Measurements from ENCODE around the gene KCNJ10.
"Not testable (repeated sequence)": the region's sequence is repeated elsewhere in the genome, so short reads cannot be mapped to it uniquely, and the experiment has no call there.

Gene KCNJ10

GRCh38 chr1:160069460-160070231 lies at the start of gene KCNJ10:
Gene KCNJ10, minus strand, starts transcription at chr1:160070160. Its CDS starts 27,628 bp downstream, at chr1:160042532.
- no peak for DNase-seq (ENCODE audit: low read depth)

DNA sequence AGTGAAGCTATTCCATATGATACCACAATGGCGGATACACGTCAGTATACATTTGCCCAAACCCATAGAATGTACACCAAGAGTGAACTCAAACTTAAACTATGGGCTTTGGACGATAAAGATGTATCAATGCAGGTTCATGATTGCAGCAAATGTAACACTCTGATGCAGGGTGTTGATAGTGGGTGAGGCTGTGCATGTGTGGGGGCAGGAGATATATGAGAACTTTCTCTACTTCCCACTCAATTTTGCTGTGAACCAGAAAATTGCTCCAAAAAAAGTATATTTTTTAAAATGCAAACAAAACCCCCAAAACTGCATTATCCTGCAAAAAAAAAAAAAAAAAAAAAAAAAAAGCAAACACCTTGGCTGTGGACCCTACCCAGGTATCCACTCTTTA lies 49.0 kb upstream of the KCNJ10 start:
- no peak for DNase-seq (ENCODE audit: low read depth)

DNA sequence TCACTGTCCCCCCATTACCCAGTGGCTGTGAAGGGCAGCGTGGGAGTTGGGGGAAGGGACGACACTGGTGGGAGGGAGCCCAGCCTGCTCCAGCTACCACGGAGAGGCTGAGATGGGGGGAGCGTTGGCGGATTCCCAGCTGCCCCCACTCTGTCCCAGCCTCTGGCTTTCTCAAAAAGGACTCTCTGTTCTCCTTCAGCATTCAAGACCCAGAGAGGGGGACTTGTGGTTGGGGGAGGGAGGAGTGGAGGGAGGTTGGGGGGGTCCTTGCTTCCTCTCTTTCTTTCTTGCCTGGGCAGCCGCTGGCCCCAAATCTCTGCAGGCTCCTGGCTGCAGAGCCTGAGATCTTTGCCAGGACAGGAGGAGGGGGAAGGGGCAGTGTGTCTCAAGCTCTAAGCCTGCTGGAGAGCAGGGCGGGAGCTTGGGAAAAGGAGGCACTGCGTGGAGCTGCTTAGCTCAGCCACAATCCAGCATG lies 47.8 kb upstream of the KCNJ10 start:
- no peak for DNase-seq (ENCODE audit: low read depth)

DNA sequence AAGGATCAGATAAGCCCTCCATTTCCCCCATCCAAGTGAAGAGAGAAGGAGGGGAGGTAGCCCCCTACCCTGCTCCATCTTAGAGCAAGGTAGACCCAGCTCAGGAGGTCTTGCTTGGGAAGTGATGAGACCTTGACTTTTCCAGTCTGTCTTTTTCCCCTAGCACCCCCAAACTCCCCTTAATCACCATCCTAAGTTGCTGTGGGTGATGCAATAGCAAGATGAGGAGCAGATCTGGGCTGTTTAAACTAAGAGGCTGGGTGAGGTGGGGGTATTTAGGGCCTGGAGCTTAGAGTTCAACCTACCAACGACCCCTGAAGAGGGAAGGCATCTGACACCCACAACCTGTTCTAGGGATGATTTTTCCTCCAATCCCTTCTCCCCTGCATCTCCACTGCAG lies 47.3 kb upstream of the KCNJ10 start:
- no peak for DNase-seq (ENCODE audit: low read depth)

DNA sequence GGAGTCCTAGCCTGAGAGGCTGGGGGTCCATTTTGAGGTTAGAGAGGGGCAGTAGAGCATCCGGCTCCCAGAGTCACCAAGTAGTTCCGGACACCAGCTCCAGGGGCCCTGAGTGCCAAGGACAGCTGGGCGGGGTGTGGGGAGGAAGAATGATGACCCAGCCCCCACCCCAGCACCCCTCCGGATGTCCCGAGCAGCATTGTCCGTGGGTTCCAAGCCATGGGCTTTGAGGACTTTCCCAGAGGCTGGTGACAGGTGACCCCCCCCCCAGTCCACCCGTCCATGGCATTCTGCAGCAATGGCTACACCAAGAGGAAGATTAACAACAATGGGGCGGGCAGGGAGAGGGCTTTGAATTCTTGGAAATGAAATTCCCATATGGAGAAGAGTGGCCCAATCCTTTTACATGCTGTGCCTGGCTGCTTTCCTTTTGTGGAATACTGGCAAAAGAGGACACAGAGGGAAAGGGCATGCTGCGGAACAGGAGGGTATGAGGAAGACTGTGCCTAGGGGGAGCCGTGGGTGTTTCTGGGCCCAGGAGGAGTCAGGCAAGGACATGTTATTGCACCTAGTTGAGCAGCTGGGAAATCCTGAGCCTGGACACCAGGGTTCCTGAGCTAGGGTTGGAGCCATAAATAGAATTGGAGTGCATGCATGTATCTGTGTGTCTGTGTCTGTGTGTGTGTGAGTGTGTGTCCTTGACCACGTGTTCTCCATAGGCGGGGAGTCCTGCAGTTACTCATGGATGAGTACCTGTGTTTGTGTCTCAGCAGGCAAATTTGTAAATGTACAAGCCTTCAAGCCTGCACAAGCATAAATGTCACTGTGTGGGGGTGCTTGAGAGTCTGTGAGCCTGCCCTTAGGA lies 46.6 kb upstream of the KCNJ10 start:
- DNase-seq (ENCODE audit: low read depth): no peak

DNA sequence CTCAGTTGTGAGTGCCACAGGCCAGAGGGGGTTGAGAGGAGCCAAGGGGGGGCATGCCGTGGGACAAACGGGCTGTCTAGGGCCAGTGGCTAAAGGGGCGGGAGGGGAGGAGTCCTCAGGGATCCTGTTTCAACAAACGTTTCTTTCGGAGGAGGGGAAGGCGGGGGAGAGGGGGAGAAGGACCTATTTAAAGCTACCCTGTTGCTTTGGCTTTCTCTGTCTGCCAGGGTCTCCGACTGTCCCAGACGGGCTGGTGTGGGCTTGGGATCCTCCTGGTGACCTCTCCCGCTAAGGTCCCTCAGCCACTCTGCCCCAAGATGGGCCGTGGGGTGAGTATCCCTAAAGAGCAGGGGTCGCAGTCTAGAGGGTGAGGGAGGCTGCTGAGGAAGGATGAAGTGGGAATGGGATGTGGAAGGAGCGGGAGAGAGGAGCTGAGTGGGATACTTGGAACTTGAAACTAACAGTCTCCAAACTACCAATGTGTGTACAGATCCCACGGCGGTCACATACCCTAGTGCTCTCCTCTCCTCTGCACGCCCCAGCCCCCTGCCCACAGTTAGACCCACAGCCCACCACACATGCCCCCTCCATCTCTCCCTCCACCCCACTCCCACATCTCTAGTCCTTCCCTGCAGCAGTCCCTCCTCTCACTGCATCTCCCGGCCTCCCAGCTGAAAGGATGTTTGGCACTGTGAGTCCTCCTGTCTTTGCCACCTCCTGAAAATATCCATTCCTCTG lies 45.8 kb upstream of the KCNJ10 start, which contains the start of gene ATP1A2:
ATP1A2 (plus strand) TSS at position 215 of the 738 bp plus-strand sequence; CDS start at position 318, 103 bp downstream.
- DNase-seq (ENCODE audit: low read depth): no peak

DNA sequence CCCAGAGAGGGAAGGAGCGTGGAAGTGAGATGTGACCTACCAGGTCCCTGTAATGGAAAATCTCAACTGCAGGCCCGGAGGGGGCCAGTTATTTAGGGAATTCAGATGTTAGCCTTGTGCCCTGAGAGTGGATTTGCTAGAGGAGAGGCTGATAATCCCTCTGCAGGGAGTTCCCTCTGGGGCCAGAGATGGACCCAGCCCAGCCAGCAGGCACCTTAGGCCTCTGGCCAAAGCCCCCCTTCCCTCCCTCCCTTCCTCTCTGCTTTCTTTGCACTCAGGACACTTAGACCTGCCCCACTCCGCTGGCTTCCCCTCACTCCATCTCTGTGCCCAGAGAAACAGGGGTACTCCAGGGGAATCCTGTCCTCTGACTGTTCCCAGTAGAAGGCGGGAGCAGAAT lies 44.1 kb upstream of the KCNJ10 start:
- no peak for DNase-seq (ENCODE audit: low read depth)

- no peak for DNase-seq (ENCODE audit: low read depth)
These were observed 43.4 kb upstream of the KCNJ10 start for GRCh38 chr1:160113407-160113806.

GRCh38 chr1:160112357-160112756 lies 42.4 kb upstream of the KCNJ10 start:
- no peak for DNase-seq (ENCODE audit: low read depth)

- DNase-seq (ENCODE audit: low read depth): not testable (repeated sequence)
These were observed 41.5 kb upstream of the KCNJ10 start for GRCh38 chr1:160111462-160111861.

GRCh38 chr1:160109686-160110085 lies 39.7 kb upstream of the KCNJ10 start:
- DNase-seq (ENCODE audit: low read depth): no peak

DNA sequence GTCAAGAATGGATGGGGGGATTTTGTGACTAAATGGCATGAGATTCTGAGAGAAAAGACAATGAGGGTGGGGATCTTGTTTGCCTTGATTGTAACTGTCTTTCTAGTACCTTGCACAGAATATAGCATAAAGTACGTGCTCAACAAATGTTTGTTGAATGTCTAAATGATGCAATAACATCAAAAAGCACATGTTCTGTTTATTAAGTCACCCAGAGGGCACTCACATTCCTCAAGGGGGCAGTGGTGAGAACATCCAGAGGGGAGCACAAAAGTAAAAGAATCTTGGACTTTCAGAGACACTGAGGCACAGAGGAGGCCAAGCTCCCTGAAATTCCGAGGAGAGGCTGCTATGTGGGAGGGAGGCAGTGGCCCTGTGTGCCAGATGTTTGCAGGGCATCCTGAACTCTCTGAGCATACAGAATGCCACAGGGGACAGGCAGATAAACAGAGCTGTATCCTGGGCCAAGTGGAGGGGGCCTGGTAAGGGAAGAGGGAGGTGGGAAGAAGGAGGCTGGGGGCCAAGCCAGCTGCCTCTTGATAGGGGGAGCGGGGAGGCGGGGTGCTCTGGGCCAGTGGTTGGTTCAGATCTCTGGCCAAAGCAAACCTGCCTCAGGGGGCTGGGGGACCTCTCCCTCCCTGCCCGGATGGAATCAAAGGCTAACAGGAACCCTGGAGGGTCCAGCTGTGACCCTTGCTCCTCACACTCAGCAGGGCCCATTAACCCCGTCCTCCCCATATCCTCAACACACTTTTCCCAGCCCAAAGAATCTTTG lies 39.1 kb upstream of the KCNJ10 start:
- no peak for DNase-seq (ENCODE audit: low read depth)

- no peak for DNase-seq (ENCODE audit: low read depth)
These were observed 37.6 kb upstream of the KCNJ10 start for GRCh38 chr1:160107512-160107911.

- DNase-seq (ENCODE audit: low read depth): no peak
These were observed 35.2 kb upstream of the KCNJ10 start for GRCh38 chr1:160105155-160105554.

GRCh38 chr1:160104486-160104885 lies 34.5 kb upstream of the KCNJ10 start:
- DNase-seq (ENCODE audit: low read depth): no peak

DNA sequence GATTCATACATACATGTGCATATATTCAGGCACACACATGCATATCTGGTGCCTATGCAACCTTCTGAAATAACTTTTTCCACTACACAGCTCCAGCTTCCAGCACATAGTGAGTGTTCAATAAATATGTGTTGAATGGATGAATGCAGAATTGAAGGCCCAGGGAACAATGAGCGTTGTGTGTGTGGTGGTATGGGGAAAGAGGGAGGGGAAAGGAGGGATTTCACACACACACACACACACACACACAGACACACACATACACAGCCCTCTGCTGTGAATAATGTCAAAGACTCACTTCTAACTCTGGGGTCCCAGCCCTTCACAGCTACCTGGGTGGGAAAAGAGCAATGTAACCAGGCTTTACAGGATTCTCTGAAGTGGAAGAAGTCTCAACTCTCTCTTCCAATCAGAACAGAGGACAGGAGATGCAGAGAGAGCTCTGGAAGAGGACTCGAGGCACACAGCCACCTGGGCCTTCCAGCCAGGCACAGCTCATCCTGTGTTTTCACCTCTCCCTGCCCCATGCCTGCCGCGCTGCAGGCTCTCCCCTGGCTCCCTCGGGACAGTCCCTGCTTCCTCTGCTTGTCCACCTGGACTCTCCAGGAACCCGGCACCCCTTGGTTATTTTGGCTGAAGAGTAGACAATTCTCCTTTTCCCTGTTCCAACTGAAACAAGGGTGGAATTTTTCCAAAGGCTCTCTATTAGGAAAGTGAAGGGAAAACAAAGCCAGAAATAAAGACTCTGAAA lies 33.9 kb upstream of the KCNJ10 start:
- DNase-seq (ENCODE audit: low read depth): no peak

DNA sequence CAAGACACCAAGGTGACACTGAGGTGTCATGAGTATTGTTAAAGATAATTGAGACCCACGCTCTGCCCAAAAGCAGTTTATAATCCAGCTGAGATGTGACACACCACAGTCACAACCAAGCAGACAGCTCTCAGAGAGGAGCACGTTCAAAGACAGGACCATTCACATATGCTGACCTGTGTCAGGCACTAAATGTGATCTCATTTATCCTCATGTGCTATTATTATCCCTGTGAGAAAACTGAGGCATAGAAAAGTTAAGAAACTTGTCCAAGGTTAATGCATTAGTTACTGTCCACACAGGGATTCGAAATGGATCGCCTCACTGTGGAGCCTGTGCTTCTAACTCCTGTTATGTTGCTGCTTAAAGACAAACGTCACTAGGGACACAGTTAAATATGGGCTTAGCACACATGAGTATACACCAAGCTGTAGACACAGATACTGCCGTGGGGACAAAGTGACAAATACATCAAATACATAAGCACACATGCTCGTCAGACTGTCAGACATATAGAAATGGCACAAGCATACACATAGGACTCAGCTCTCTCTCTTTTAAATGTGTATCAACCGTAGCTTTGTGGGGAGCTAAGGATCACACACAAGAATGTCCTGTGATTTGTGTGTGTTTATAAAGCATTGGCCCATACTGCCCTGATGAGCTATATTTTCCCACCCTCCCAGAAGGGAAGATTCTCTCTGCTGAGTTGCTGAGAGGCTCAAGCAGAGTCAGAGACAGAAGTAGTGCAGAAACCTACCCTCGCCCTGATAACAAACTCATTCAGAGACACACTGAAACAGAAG lies 32.0 kb upstream of the KCNJ10 start:
- DNase-seq (ENCODE audit: low read depth): no peak

- DNase-seq (ENCODE audit: low read depth): peak; percentile 65
These were observed 31.2 kb upstream of the KCNJ10 start for GRCh38 chr1:160101037-160101716.

GRCh38 chr1:160099716-160100375 lies 29.9 kb upstream of the KCNJ10 start:
- DNase-seq (ENCODE audit: low read depth): no peak
